ENCODE data around the gene E2F3.

E2F3 gene

DNA sequence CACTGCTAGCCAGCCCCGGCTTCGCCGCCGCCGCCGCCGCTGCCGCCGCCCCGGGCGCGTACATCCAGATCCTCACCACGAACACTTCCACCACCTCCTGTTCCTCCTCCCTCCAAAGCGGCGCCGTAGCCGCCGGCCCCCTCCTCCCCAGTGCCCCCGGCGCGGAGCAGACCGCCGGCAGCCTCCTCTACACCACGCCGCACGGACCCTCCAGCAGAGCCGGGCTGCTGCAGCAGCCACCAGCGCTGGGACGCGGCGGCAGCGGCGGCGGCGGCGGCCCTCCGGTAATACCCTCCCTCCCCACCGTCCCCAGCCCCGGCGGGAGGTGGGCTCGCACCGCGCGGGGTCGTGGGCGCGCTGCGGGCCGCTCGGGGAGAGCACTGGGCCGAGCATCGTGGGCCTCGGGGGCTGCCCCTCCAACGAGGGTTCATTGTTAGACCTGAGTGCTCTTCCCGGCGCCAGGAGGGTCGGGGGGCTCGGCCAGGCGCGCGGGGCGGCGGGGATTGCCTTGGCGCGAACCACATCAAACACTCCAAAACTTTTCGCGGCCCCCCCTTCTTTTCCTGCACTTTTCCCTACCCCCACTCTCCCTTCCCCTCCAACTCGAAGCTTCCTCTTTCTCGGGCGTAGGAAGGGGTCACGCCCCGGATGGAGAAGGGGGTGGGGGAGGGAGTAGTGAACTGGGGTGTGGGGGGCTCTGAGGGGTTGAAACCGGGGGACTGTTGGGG is 827 bp downstream of the E2F3 start:
- no peak for DNase-seq (ENCODE audit: low read depth, low spot score)

DNA sequence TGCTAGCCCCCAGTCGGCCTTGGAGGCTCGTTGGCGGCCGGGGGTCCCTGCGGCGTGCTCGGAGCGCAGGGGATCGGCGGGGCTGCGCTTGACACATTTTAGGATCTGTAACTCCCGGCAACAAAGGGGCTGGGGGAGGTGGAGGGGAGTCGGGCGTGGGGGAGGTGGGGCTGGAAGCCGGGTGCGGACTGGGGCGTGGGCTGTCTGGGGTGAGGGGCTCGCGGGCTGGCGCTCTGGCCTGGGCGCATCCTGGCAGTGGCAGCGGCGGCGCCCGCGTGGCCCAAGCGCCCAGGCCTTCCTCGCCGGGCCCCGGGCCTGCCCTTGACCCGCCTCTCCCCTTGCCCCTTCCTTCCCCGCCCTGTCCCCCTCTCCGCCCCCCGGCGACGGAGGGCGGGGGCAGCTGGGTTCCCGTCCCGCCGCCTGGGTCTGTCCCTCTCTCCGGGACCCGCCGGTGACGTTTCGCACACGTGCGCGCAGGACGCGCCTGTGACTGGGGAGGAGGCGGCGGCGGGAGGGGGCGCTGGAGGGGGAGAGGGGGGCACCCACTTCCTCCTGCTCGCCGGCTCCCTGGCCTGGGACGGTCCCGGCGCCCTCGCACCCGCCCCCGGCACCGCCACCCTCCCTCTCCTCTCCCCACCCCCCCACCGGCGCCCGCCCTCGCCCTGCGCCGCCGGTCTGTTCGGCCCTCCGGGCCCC is 1.5 kb downstream of the E2F3 start:
- peak; percentile 69 for DNase-seq (ENCODE audit: low read depth, low spot score)

- DNase-seq (ENCODE audit: low read depth, low spot score), result peak; percentile 63
Measured at GRCh38 chr6:20403766-20404640, 2.3 kb downstream of the E2F3 start.

GRCh38 chr6:20404641-20405032 is 3.0 kb downstream of the E2F3 start:
- peak; percentile 50 for DNase-seq (ENCODE audit: low read depth, low spot score)

DNA sequence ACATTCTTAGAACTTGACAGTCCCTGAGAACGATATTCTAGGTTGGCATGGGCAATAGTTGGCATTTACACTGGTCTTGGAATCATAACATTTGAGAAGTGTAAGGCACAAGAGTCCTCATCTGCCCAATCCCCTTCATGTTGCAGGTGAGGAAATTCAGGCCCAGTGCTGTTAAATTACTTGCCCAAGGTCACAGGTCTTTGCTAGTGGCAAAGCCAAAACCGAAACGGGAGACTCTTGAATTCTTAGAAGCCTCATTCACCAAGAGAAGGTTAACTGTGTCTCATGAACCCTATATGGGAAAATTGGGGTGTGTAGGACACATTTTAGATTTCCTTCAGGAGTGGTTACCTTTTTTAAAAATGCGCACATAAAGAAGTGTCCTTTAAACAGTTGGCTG is 7.2 kb downstream of the E2F3 start:
- no peak for DNase-seq (ENCODE audit: low read depth, low spot score)

DNA sequence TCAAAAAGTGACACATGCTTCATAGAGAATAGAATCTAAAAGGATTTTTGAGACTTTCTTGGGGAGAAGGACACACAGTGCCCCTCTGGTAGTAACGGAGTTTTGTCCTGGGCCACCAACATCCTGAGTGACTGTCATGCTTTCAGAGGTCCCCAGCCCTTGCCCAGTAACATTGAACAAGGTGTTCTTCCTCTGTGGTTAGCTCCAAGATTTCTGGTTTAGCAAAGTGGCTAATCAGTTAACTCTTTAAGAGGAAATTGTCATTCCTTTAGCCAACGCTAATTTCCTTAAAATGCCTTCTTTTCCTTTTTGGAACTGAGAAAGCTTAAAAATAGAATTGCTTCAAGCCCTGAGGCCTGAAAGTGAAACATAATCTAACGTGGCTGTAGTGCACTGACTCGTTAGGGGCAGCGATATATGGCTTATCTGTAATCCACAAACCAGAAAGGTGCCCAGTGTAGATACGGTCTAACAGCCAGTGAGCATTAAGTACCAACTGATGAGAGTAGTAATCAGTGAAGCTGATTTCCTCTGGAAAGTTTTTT is 7.8 kb downstream of the E2F3 start:
- no peak for DNase-seq (ENCODE audit: low read depth, low spot score)

DNA sequence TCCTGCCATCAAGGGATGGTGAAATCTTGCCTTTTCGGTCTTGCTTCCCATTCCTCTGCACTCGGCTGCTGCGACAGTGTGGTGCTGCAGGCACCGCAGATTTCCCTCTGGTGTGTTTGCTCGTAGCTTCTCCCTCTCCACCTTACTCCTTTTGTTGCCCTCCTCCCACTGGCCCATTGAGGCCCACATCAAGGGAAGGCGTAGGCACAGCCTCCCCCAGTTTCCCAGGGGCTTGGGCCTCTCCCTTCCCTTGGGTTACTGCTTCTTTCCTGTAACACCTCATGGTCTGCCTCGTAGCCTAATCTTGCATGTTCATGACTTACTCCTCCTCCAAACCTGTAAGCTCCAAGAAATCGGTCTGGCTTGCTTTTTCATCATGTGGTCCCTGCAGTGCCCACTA is 9.9 kb downstream of the E2F3 start:
- no peak for DNase-seq (ENCODE audit: low read depth, low spot score)

DNA sequence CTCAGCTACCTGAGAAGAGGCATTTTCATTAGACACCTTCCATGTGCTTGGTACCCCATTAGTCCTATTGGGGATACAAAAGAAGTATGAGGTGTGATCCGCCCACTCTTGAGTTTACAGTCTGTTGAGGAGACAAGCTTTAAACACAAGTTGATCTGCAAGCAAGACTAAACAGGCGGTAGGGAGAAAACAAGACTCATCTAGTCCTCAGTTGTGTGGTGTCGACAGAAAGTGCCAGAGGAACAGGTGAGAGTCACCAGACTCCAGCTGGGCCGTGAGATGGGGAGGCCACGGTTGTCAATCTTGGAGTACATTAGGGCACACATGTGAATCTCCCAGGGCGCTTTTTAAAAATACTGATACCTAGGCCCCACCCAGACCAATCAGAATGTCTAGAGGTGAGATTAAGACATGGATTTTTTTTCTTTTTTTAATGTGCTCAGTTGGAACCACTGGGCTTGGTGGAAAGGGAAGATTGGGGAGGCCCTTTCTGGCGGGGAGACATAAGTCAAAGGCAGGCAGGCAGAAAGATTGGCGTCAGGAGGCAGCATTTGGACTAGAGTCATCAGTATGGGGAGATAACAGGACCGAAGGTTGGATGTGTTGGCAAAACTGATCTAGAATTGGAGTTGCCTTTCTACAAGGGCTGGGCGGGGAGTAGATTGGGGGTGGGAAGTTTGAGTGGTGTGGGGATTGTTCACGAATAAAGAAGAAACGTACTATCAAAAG is 10.4 kb downstream of the E2F3 start:
- no peak for DNase-seq (ENCODE audit: low read depth, low spot score)

GRCh38 chr6:20412682-20413073 is 11.0 kb downstream of the E2F3 start:
- no peak for DNase-seq (ENCODE audit: low read depth, low spot score)

- DNase-seq (ENCODE audit: low read depth, low spot score), result no peak
Measured at GRCh38 chr6:20413826-20414225, 12.1 kb downstream of the E2F3 start.

- DNase-seq (ENCODE audit: low read depth, low spot score), result no peak
Measured at GRCh38 chr6:20414711-20415110, 13.0 kb downstream of the E2F3 start.

DNA sequence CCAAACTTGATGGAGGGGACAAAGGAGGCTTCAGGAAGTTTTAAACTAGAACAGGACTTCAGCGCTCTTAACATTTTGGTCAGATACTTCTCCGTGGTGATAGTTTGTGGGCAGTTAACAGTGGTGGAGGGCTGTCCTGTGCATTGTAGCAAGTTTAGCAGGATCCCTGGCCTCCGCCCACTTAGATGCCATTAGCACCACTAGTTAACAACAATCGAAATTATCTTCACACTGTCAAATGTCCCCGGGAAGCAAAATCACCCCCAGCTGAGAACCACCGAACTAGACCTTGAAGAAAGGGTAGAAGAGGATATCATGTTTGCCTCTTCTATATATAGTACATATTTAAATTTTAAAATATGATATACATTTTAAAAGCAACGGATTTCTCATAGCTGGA is 13.6 kb downstream of the E2F3 start:
- DNase-seq (ENCODE audit: low read depth, low spot score), result no peak

- no peak for DNase-seq (ENCODE audit: low read depth, low spot score)
Measured at GRCh38 chr6:20415712-20416454, 14.2 kb downstream of the E2F3 start.

GRCh38 chr6:20416567-20417345 is 15.1 kb downstream of the E2F3 start:
- DNase-seq (ENCODE audit: low read depth, low spot score), result no peak

DNA sequence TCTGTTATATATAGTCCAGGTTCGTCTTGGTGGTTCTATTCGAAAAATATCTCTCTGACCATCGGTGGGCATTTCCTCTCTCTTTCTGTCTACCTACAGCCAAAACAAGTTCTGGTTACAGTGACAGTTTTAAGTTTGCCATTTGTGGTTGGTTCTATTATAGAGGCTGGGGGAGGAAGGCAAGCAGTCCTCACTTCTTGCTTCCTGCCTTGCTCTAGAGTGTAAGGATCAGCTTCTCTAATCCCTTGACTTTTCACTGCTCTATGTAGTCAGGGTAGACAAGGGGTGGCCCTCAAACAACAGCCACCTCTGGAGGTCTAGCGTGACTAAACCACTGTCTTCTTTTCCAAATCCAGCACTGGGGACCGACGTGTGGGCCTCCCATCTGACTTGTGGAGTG is 16.1 kb downstream of the E2F3 start:
- no peak for DNase-seq (ENCODE audit: low read depth, low spot score)

DNA sequence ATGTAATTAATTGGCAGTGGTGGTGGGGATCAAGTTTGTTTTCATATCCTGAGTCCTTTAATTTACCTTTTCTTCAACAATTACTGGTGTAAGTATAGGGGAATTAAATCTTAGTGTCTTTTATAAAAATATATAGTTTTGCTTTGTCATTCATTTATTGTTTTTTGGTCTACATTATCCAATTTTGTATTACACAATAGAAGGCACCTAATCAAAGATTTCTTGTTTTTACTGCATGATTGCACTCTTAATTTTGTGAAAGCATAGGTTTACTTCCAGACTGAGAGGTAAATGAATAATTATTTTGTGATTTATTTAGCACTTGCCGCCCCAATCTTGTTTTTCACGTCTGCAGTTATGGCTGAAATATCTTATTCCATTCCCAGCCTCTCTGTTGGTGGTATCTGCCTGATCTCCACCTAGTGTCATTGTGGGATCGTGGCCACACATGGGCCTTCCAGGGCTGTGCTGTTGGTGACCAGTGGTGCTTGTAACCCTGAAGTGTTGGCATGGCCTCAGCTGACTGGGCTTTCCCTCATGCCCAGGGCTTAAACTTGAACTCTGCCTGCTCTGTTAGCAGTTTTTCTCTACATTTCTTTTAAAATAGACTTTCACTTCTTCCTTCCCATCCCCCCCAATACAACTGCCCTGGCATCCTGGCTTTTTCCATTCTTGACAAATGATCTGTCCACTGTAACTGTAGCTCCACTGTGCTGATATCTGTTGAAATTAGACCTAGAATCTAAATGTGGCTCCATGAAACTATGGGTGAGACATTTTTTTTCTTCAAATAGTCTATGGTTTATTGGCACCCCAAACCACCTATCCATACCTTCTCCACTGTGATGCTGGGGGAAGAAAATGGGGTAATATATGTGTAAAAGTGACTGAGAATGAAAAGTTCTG is 24.8 kb downstream of the E2F3 start:
- DNase-seq (ENCODE audit: low read depth, low spot score), result no peak

GRCh38 chr6:20427856-20428255 is 26.2 kb downstream of the E2F3 start:
- no peak for DNase-seq (ENCODE audit: low read depth, low spot score)

DNA sequence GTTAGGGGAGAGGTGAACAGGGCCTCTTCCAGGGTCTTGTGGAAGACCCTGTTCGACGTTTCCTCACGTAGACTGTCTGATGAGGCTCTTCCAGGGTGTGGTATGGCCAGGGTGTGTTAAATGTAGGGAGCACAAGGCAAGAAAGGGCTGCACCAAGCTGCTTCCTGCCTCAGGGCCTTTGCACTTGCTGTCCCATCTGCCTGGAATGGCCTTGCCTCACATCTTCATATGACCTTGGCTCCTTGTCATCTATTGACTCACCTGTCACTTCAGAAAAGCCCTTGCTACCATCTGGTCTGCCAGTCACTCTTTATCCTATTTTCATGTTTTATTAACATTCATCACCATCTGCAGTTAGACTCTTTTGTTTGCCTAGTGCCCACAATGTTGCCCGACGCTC is 31.0 kb downstream of the E2F3 start:
- no peak for DNase-seq (ENCODE audit: low read depth, low spot score)

- no peak for DNase-seq (ENCODE audit: low read depth, low spot score)
Measured at GRCh38 chr6:20433321-20433720, 31.6 kb downstream of the E2F3 start.
